ENCODE data around the gene USB1.
A peak's percentile ranks its signal among the peaks of the same experiment; 100 is the strongest.

USB1 gene

GRCh38 chr16:58000706-58001676, at the start of gene USB1:
USB1 (plus strand) TSS chr16:58001407; CDS start chr16:58001484, 77 bp downstream.
- Histone ChIP-seq H4K20me1 (ENCODE audit: insufficient read depth) (no peaks in the 10 kb centered on the region), H3K4me2 (peak within 1 kb of the TSS; percentile 69), H3K9ac (peak within 1 kb of the TSS; percentile 69), H3K27me3 (ENCODE audit: insufficient read depth, low read depth) (no peaks in the 10 kb centered on the region), H3K27ac (peak within 1 kb of the TSS; percentile 75), H3K4me3 (IDR thresholded peaks at IDR 0.05; ENCODE audit: insufficient read depth, low read depth, low read length) (no peak within 1 kb of the TSS), H3K79me2 (ENCODE audit: insufficient read depth, low read depth) (no peaks in the 10 kb centered on the region), H3K4me1 (ENCODE audit: low read depth, poor library complexity, severe bottlenecking) (peaks cover 21% of the 10 kb centered on the region), H2AFZ (ENCODE audit: low read depth) (peak within 1 kb of the TSS; percentile 94), H3K36me3 (ENCODE audit: insufficient read depth) (no peaks in the 10 kb centered on the region)
- peak; percentile 57 for TF ChIP-seq CTCF (conservative IDR thresholded peaks at IDR 0.05; ENCODE audit: low read depth, low read length)

- H3K4me1 ChIP-seq (ENCODE audit: low read depth, poor library complexity, severe bottlenecking): peaks cover 11% of the 10 kb centered on the region
- H3K9ac ChIP-seq: no peak overlapping the region
- no peak overlapping the region for H3K4me3 ChIP-seq (IDR thresholded peaks at IDR 0.05; ENCODE audit: insufficient read depth, low read depth, low read length)
- no peak for TF ChIP-seq CTCF (conservative IDR thresholded peaks at IDR 0.05; ENCODE audit: low read depth, low read length)
- H3K27ac ChIP-seq: no peak overlapping the region
- no peak overlapping the region for H3K4me2 ChIP-seq
- H2AFZ ChIP-seq (ENCODE audit: low read depth): no peak overlapping the region
- H3K36me3 ChIP-seq (ENCODE audit: insufficient read depth): no peaks in the 10 kb centered on the region
- H4K20me1 ChIP-seq (ENCODE audit: insufficient read depth): no peaks in the 10 kb centered on the region
- no peaks in the 10 kb centered on the region for H3K79me2 ChIP-seq (ENCODE audit: insufficient read depth, low read depth)
- no peaks in the 10 kb centered on the region for H3K27me3 ChIP-seq (ENCODE audit: insufficient read depth, low read depth)
Observed at GRCh38 chr16:57952909-57953308, 48.3 kb upstream of the USB1 start.

- Histone ChIP-seq H3K4me3 (IDR thresholded peaks at IDR 0.05; ENCODE audit: insufficient read depth, low read depth, low read length) (no peak overlapping the region), H3K9ac (no peak overlapping the region), H3K36me3 (ENCODE audit: insufficient read depth) (no peaks in the 10 kb centered on the region), H4K20me1 (ENCODE audit: insufficient read depth) (no peaks in the 10 kb centered on the region), H3K4me1 (ENCODE audit: low read depth, poor library complexity, severe bottlenecking) (peaks cover 7% of the 10 kb centered on the region), H3K4me2 (no peak overlapping the region), H3K27ac (no peak overlapping the region), H3K79me2 (ENCODE audit: insufficient read depth, low read depth) (no peaks in the 10 kb centered on the region), H3K27me3 (ENCODE audit: insufficient read depth, low read depth) (no peaks in the 10 kb centered on the region), H2AFZ (ENCODE audit: low read depth) (no peak overlapping the region)
- no peak for TF ChIP-seq CTCF (conservative IDR thresholded peaks at IDR 0.05; ENCODE audit: low read depth, low read length)
Observed at GRCh38 chr16:57953857-57954256, 47.4 kb upstream of the USB1 start.

GRCh38 chr16:57955572-57956188, 45.5 kb upstream of the USB1 start:
- Histone ChIP-seq H3K4me2 (no peak overlapping the region), H3K79me2 (ENCODE audit: insufficient read depth, low read depth) (no peaks in the 10 kb centered on the region), H3K4me1 (ENCODE audit: low read depth, poor library complexity, severe bottlenecking) (no peaks in the 10 kb centered on the region), H3K9ac (no peak overlapping the region), H4K20me1 (ENCODE audit: insufficient read depth) (no peaks in the 10 kb centered on the region), H3K27me3 (ENCODE audit: insufficient read depth, low read depth) (no peaks in the 10 kb centered on the region), H3K4me3 (IDR thresholded peaks at IDR 0.05; ENCODE audit: insufficient read depth, low read depth, low read length) (no peak overlapping the region), H3K27ac (no peak overlapping the region), H2AFZ (ENCODE audit: low read depth) (no peak overlapping the region), H3K36me3 (ENCODE audit: insufficient read depth) (no peaks in the 10 kb centered on the region)
- no peak for TF ChIP-seq CTCF (conservative IDR thresholded peaks at IDR 0.05; ENCODE audit: low read depth, low read length)

Measured in KMS-11 (cell line).